DND-41 (cell line): Measurements from ENCODE around the gene ELAVL1.

Experiments
- EZH2 ChIP-seq: IDR thresholded peaks from 3 replicates; pipeline ENCODE4 v1.6.1; 2012; ENCODE audit warnings: borderline replicate concordance, low read depth, mild to moderate bottlenecking, moderate library complexity, low read length, inconsistent platforms; ENCODE audit not compliant: severe bottlenecking
- TF ChIP-seq, protein P1 (sequence below): IDR thresholded peaks from 2 replicates; pipeline ENCODE4 v1.5.1; 2012; ENCODE audit warnings: borderline replicate concordance, low read length, moderate library complexity, mild to moderate bottlenecking; ENCODE audit not compliant: poor library complexity, severe bottlenecking; ENCODE audit errors: extremely low read depth

DNA sequence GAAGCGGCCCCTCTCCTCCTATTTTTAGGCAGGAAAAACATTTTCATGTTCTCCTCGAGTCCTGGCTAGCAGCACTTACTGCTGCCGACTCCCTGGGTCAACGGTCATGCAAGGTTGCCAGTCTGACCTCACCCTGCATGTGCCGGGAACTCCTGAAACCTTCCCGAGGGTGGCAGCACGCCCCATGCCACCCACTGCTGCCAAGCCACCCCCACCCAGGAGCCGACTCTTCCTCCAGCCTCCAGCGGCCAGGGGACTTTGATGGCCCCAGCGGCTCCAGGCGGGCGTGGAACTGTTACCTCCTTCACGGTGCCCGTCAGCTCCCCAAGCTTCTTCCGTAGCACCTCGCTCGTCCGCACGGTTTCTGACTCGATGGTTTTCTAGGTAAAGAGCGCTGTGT lies 70.7 kb downstream of the ELAVL1 start:
- TF ChIP-seq, protein P1, sequence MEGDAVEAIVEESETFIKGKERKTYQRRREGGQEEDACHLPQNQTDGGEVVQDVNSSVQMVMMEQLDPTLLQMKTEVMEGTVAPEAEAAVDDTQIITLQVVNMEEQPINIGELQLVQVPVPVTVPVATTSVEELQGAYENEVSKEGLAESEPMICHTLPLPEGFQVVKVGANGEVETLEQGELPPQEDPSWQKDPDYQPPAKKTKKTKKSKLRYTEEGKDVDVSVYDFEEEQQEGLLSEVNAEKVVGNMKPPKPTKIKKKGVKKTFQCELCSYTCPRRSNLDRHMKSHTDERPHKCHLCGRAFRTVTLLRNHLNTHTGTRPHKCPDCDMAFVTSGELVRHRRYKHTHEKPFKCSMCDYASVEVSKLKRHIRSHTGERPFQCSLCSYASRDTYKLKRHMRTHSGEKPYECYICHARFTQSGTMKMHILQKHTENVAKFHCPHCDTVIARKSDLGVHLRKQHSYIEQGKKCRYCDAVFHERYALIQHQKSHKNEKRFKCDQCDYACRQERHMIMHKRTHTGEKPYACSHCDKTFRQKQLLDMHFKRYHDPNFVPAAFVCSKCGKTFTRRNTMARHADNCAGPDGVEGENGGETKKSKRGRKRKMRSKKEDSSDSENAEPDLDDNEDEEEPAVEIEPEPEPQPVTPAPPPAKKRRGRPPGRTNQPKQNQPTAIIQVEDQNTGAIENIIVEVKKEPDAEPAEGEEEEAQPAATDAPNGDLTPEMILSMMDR: no peak
- no peak for TF ChIP-seq EZH2
